HL-60 (cell line): ENCODE data around the gene EML3.

Experiments
- CTCF ChIP-seq: IDR thresholded peaks from one replicate; pipeline ENCODE4 v1.5.1; 2011; ENCODE audit warnings: low read length, control low read depth, inconsistent platforms; ENCODE audit not compliant: insufficient read depth
- GABPA ChIP-seq: IDR thresholded peaks from 2 replicates; pipeline ENCODE4 v1.6.1; 2012; ENCODE audit warnings: low read depth
- POLR2AphosphoS5 ChIP-seq: IDR thresholded peaks from 2 replicates; pipeline ENCODE4 v1.6.1; 2012; ENCODE audit warnings: low read depth

GRCh38 chr11:62559204-62559603 lies 53.4 kb downstream of the EML3 start:
- no peak for TF ChIP-seq POLR2AphosphoS5
- TF ChIP-seq CTCF: no peak
- no peak for TF ChIP-seq GABPA
